ENCODE results near the gene P2RX3. TPM values are rescaled to one million over a fixed set of nuclear protein-coding genes. Genes with fewer than 3 reads are reported as not detected.
A peak's percentile ranks its signal among the peaks of the same experiment; 100 is the strongest.

Gene P2RX3
- total RNA-seq, 2 experiments from 2014 or later = not detected

DNA sequence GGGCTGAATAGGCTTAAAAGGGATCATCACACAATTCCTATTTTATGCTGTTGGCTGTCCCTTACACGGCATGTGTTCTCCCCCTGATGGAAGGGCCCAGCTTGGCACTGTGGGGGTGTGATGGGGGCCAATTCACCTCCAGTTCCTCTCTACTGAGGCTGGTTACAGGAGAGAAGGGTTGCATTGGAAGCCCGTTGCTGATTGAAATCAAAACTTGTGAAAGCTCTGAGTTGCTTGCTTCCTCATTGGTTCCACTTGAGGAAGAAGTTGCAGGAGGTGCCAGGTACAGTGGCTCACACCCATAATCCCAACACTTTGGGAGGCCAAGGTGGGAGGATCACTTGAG lies 65.6 kb downstream of the P2RX3 start:
- TF ChIP-seq, protein P1, sequence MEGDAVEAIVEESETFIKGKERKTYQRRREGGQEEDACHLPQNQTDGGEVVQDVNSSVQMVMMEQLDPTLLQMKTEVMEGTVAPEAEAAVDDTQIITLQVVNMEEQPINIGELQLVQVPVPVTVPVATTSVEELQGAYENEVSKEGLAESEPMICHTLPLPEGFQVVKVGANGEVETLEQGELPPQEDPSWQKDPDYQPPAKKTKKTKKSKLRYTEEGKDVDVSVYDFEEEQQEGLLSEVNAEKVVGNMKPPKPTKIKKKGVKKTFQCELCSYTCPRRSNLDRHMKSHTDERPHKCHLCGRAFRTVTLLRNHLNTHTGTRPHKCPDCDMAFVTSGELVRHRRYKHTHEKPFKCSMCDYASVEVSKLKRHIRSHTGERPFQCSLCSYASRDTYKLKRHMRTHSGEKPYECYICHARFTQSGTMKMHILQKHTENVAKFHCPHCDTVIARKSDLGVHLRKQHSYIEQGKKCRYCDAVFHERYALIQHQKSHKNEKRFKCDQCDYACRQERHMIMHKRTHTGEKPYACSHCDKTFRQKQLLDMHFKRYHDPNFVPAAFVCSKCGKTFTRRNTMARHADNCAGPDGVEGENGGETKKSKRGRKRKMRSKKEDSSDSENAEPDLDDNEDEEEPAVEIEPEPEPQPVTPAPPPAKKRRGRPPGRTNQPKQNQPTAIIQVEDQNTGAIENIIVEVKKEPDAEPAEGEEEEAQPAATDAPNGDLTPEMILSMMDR (IDR thresholded peaks at IDR 0.05) = no peak
- Mint-ChIP-seq H3K36me3 (ENCODE audit: low read depth) (peaks cover 31% of the 10 kb centered on the region), H3K4me1 (ENCODE audit: low read depth) (no peaks in the 10 kb centered on the region), H3K27ac (no peak overlapping the region), H3K4me3 (no peak overlapping the region), H3K27me3 (no peaks in the 10 kb centered on the region), H3K9me3 (no peaks in the 10 kb centered on the region)
- Histone ChIP-seq H3K9me3 (ENCODE audit: control insufficient read depth in 1 of 2, insufficient read depth in 1 of 2, low read length in 2 of 2) (no peaks in the 10 kb centered on the region), H3K4me3 (ENCODE audit: low read length) (no peak overlapping the region), H3K27me3 (ENCODE audit: control insufficient read depth in 1 of 2, insufficient read depth in 2 of 2, low read length in 2 of 2) (no peaks in the 10 kb centered on the region), H3K4me1 (ENCODE audit: insufficient read depth, low read length) (peaks cover 4% of the 10 kb centered on the region), H3K27ac (ENCODE audit: low read depth in 1 of 2, low read length in 2 of 2) (no peak overlapping the region), H3K36me3 (ENCODE audit: insufficient read depth, low read length) (peaks cover 23% of the 10 kb centered on the region)
- no peak for DNase-seq
- POLR2A ChIA-PET = no interaction called here
- intact Hi-C loops (cut with DNase I, micrococcal nuclease) = no loop called here
- ATAC-seq (ENCODE audit: poor library complexity) = no peak
- CTCF ChIA-PET = no interaction called here

DNA sequence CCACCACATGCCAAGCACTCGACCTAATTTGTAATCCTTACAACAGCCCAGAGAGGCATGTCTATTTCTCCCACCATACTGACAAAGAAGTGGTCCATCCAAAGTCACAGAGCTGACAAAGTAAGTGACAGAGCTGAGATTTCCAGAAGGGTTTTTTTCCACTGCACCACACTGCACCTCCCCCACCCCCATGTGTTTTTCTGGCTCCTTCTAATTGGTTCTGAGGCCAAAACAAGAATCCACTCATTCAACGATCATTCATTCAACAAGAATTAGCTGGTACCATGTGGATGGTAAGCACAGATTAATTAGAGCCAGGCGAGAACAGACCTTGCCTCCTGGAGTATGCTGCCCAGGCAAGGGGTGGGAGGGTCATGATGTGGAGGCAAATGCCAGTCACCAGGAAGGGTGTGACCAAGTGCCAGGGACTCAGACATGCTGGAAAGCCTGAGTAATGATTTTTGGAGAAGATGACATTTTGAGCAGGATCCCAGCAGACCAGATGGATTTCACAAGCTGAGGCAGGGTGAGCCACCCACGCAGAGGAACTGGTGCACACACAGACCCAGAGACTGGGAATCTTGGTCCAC lies 67.2 kb downstream of the P2RX3 start:
- H3K27ac ChIP-seq (ENCODE audit: low read depth in 1 of 2, low read length in 2 of 2) = no peak overlapping the region
- H3K9me3 ChIP-seq (ENCODE audit: control insufficient read depth in 1 of 2, insufficient read depth in 1 of 2, low read length in 2 of 2) = no peaks in the 10 kb centered on the region
- DNase-seq (peak in 2 of 14 experiments; percentile 17 to 49), ATAC-seq (ENCODE audit: poor library complexity) (no peak)
- Mint-ChIP-seq H3K4me3 (no peak overlapping the region), H3K27me3 (no peaks in the 10 kb centered on the region), H3K36me3 (ENCODE audit: low read depth) (peaks cover 44% of the 10 kb centered on the region), H3K4me1 (ENCODE audit: low read depth) (no peaks in the 10 kb centered on the region), H3K9me3 (no peaks in the 10 kb centered on the region), H3K27ac (no peak overlapping the region)
- H3K4me1 ChIP-seq (ENCODE audit: insufficient read depth, low read length) = peaks cover 4% of the 10 kb centered on the region
- no peak overlapping the region for H3K4me3 ChIP-seq (ENCODE audit: low read length)
- POLR2A ChIA-PET = no interaction called here
- H3K27me3 ChIP-seq (ENCODE audit: control insufficient read depth in 1 of 2, insufficient read depth in 2 of 2, low read length in 2 of 2) = no peaks in the 10 kb centered on the region
- H3K36me3 ChIP-seq (ENCODE audit: insufficient read depth, low read length) = peaks cover 37% of the 10 kb centered on the region
- TF ChIP-seq, protein P1 (IDR thresholded peaks at IDR 0.05) = no peak
- intact Hi-C loops (cut with DNase I, micrococcal nuclease) = no loop called here
- CTCF ChIA-PET = no interaction called here

DNA sequence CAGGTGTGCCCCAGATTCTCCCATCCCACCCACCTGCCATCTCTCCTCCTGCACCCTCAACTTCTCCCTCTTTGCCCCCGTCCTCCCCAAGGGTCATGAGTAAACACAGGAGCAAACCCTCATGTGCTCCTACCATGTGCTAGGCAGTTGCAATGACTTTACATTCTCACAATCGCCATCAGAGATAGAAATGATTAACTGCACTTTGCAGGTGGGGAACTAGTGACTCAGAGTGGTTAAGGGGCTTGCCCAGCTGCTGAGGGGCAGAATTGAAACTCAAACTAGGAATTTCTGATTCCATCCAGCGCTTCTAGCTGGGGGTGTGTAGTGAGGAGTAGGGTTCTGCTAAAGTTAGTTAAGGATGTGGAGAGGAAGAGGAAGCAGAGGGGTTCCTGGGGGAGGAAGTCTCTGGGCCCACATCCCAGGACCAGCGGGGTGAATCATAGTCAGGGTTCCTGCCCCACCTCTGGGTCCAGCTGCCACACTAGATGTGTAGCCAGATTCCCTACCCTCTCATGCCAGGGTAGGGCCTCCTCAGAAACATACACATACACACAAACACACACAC lies 68.3 kb downstream of the P2RX3 start:
- ChIA-PET POLR2A (no interaction called here), CTCF (no interaction called here)
- Histone ChIP-seq H3K4me3 (ENCODE audit: low read length) (no peak overlapping the region), H3K36me3 (ENCODE audit: insufficient read depth, low read length) (peaks cover 37% of the 10 kb centered on the region), H3K27ac (ENCODE audit: low read depth in 1 of 2, low read length in 2 of 2) (no peak overlapping the region), H3K4me1 (ENCODE audit: insufficient read depth, low read length) (peaks cover 4% of the 10 kb centered on the region), H3K27me3 (ENCODE audit: control insufficient read depth in 1 of 2, insufficient read depth in 2 of 2, low read length in 2 of 2) (no peaks in the 10 kb centered on the region), H3K9me3 (ENCODE audit: control insufficient read depth in 1 of 2, insufficient read depth in 1 of 2, low read length in 2 of 2) (no peaks in the 10 kb centered on the region)
- Mint-ChIP-seq H3K27ac (no peak overlapping the region), H3K27me3 (no peaks in the 10 kb centered on the region), H3K4me1 (ENCODE audit: low read depth) (no peaks in the 10 kb centered on the region), H3K9me3 (no peaks in the 10 kb centered on the region), H3K4me3 (no peak overlapping the region), H3K36me3 (ENCODE audit: low read depth) (peaks cover 52% of the 10 kb centered on the region)
- DNase-seq (peak in 2 of 14 experiments; percentile 53 to 62), ATAC-seq (ENCODE audit: poor library complexity) (no peak)
- intact Hi-C loops (cut with DNase I, micrococcal nuclease) = loop anchor here in 1 of 2 experiments (1.0 kb wide), 1 partner anchor 20 kb away; no protein-coding TSS in a partner anchor
- TF ChIP-seq, protein P1 (IDR thresholded peaks at IDR 0.05) = no peak
